GM21528 (cell line): Measurements from ENCODE around the gene CELSR1.
"Not testable (repeated sequence)": the region's sequence is repeated elsewhere in the genome, so short reads cannot be mapped to it uniquely, and the experiment has no call there.

Experiments used
- ATAC-seq: cut with Tn5 transposase; IDR thresholded peaks from one replicate; pipeline ENCODE4 v1.9.1; 2021; ENCODE audit warnings: mild to moderate bottlenecking, moderate library complexity; ENCODE audit not compliant: unreplicated experiment, low FRiP score

CELSR1 gene

DNA sequence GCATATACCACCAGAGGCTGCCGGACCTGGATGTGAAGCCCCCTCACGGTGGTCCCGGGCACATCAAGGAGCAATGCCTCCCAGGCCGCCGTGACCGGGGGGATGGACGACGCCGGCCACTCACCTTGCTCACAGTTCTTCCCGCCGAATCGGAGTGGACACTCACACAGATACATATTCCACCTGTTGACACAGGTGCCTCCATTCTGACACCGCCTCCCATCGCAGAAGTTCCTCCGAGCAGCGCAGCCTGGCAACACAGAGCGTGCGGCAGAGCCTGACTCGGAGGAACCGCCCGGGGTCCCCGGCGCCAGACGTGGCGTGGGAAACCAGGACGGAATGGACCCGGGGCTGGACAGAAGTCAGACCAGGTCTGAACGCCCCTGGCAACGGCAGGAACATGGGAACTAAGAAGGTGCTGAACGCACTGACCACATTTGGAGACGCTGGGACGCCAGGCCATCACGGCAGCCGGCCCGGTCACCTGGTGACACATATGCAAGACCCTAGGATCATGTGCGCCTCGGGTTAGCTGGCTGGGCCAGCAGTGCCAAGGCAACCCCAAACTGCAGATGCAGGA is 127.7 kb downstream of the CELSR1 start:
- ATAC-seq, result no peak

DNA sequence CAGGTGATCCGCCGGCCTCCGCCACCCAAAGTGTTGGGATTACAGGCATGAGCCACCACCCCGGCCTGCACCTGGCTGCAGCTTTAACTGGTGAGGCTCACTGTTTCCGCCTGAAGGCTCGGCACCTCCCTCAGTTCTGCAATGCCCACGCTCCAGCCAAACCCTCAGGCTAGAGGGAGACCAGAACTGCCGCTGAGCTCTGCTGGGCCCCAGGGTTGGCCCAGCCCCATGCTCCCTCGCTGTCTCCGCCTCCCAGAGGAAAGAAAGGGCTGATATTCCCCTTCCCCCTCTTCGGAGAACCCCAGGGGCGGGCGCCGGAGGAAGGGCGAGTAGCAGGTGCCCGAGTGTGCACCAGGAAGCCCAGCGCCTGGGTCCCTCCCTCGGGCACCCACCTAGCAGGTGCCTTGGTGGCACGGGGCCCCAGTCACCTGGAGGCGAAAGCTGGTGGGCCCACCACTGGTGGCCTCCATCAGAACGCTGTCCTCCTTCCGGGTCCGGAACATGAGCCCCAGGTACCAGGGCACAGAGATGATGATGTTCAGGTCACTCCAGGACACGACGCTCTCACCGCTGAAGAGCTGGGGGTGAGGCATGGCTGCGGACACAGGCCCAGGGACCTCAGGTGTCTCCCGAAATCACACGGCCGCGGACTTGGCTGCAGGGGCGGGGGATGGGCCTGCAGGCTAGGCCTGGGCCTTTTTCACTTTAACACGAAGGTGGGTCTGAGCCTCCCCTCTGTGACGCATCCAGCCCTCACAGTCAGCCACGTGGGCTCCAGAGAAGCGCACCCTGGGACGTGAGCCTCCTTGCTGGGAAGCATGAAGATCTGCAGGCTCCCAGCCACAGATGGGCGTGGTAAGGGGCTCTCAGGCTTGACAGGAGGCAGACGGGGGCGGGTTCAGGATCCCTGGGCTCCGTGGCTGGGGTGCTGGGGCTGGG is 128.6 kb downstream of the CELSR1 start:
- ATAC-seq, result no peak

- ATAC-seq, result no peak
Observed at GRCh38 chr22:46407748-46408147, 129.7 kb downstream of the CELSR1 start.

GRCh38 chr22:46406791-46407190 is 130.6 kb downstream of the CELSR1 start:
- ATAC-seq, result no peak

DNA sequence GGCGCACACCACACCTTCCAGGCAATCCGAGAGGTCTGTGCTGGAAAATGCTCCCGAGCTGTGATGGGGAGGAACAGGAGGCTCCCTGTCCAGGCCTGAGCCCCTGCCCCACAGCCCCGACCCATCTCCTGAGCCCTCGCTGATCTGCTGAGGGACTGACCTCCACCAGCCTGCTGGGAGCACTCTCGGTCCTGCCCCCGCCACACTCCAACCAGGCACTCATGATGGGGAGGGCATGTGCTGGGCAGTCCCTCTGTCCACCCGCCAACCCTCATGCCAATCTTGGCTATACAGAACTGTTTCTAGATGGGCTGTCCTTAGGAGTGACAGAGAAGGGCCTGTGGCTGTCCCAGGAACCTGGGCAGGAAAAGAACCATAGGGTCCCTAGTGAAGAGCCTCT is 131.1 kb downstream of the CELSR1 start:
- ATAC-seq, result no peak

DNA sequence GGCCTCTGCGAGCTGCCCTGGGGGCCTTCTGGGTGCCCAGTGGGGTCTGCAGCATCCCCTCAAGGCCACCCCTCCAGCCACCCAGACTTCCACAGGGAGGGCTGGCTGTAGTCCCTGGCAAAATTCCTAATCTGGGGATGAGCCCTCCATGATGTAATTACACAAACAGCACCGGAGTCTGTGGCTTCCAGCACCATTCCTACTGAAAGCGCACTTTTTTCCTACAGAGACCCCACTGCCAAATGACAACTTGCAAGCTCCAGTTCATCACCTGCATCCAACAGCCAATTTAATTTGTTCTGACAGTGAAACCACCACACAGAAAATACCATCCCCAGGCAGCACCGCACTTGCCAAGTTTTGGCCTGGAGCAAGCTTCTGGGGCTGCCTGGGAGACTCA is 131.5 kb downstream of the CELSR1 start:
- no peak for ATAC-seq

DNA sequence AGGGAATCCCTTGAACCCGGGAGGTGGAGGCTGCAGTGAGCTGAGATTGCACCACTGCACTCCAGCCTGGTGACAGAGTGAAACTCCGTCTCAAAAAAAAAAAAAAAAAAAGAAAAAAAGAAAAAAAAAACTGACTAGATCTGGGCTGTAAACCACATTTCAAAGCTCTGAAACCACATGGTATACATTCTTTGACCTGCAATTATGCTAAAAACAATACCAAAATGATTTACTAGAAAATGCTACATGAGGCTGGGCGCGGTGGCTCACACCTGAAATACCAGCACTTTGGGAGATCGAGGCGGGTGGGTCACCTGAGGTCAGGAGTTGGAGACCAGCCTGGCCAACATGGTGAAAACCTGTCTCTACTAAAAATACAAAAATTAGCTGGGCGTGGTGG is 133.5 kb downstream of the CELSR1 start:
- ATAC-seq, result not testable (repeated sequence)

- no peak for ATAC-seq
Observed at GRCh38 chr22:46402505-46402904, 134.9 kb downstream of the CELSR1 start.

GRCh38 chr22:46401370-46401769 is 136.1 kb downstream of the CELSR1 start:
- no peak for ATAC-seq

DNA sequence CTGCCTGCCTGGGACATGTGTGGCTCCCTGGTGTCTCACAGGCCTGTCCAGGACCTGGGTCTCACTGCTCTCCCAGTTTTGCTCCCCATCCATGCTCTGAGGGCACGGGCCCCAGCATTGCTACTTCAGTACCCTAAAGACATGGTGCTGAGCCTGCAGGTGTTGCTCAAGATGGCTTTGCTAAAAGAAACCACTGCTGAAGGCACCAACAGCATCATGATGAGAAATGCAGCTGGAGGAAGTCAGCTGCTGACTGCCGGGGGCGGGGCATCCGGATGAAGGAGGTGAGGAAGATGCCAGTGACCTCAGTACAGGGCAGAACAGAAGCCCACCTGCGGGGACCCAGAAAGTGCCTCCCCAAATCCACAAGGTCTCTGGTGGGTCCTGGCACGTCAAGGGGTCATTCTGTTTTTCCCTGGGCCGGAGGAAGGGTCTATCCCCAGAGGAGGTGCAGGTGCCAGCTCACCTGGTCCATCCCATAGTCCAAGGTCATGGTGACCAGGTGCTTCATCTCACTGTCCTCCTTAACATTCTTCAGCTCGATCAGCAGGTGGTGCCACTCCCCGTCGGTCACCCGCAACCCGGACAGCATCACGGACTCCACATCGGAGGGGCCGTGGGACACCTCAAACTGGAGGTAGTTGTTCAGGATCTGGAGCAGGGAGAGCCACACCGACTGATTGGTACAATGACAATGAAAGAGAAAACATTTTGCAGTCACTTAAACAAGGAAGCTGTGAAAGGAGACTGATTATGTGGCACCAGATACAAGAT is 138.0 kb downstream of the CELSR1 start:
- ATAC-seq, result no peak

GRCh38 chr22:46397951-46398350 is 139.5 kb downstream of the CELSR1 start:
- no peak for ATAC-seq

GRCh38 chr22:46397514-46397913 is 139.9 kb downstream of the CELSR1 start:
- no peak for ATAC-seq

- ATAC-seq, result not testable (repeated sequence)
Observed at GRCh38 chr22:46397049-46397448, 140.4 kb downstream of the CELSR1 start.

GRCh38 chr22:46395145-46395544 is 142.3 kb downstream of the CELSR1 start:
- no peak for ATAC-seq

DNA sequence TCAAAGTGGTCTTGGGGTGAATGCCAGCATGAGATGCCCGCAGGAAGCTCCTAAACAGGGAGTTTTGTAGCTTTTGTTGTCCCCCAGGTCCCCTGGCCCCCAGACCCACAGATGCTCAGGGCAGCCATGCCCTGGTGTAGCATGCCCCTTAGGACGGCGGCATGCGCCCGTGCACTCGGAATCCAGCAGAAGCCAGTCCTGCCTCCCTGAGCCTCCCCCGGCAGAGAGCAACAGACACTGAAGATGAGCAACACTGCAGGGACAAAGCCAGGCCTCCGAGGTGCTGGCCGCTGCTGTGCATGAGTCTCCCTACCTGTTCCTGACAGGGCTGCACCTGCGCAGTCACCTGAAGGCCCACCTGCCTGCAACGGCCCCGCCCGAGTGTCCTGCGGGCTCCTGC is 142.8 kb downstream of the CELSR1 start:
- no peak for ATAC-seq

DNA sequence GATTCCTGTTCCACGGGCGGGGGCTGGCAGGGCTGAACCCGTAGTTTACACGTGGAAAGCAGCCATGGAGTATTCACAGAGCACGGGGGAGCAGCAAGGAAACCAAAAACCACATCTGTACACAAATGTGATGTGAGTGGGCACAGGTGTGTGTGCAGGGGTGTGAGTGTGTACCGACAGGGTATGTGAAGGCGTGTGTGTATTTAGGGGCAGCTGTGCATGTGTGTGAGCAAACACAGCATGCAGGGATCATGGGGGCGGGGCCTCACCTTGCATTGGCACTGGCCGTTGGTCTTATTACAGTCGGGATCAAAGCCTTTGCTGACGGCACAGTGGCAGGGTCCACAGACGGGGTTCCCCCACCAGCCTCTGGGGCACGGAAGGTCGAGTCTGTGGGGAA is 143.5 kb downstream of the CELSR1 start:
- no peak for ATAC-seq

GRCh38 chr22:46392137-46392844 is 145.1 kb downstream of the CELSR1 start:
- ATAC-seq, result no peak

DNA sequence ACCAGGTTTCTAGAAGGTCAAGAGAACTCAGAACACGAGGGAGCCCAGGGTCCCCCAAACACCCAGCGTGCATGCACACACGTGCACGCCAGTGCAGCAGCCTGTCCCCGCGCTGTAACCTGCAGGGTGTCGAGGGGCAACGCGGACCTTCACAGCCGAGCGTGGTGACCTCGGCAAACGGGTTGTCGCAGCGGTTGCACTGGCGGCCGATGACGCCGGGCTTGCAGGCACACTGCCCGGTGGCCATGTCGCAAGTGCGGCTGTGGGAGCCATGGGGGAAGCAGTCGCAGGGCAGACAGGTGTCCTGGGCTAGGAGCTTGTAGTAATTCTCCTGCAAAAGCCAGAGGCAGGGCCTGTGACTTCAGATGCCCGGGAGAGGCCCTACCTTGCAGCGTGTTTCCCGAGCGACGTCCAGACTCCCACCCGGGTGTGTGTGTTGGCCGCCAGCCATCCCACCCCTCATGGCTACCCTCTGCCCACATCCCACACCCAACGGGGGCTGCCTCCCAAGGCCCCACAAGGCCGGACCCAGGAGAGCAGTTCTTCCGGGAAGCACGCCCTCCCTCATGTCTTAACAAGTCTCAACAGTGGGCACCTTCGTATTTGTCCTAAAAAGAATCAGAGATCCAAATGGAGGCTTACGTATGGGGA is 145.8 kb downstream of the CELSR1 start:
- no peak for ATAC-seq

GRCh38 chr22:46390652-46391301 is 146.6 kb downstream of the CELSR1 start:
- ATAC-seq, result no peak
